Mammary epithelial cell (primary cell): Measurements from ENCODE around the gene EIF3J.

Source experiments
- EZH2 ChIP-seq: IDR thresholded peaks from 2 replicates; pipeline ENCODE4 v1.6.1; 2012; ENCODE audit warnings: low read length, inconsistent platforms, borderline replicate concordance
- TF ChIP-seq, protein P1 (sequence below), 2 donors: IDR thresholded peaks in 1 of 2; conservative IDR thresholded peaks in 1 of 2; 2 replicates each; pipeline ENCODE4 v1.5.1; 2011 to 2012; ENCODE audit warnings: inconsistent platforms in 2 of 2, low read length in 2 of 2, mild to moderate bottlenecking in 2 of 2, control low read depth in 1 of 2, low read depth in 1 of 2; ENCODE audit not compliant: insufficient read depth in 1 of 2; ENCODE audit errors: extremely low read depth in 1 of 2

DNA sequence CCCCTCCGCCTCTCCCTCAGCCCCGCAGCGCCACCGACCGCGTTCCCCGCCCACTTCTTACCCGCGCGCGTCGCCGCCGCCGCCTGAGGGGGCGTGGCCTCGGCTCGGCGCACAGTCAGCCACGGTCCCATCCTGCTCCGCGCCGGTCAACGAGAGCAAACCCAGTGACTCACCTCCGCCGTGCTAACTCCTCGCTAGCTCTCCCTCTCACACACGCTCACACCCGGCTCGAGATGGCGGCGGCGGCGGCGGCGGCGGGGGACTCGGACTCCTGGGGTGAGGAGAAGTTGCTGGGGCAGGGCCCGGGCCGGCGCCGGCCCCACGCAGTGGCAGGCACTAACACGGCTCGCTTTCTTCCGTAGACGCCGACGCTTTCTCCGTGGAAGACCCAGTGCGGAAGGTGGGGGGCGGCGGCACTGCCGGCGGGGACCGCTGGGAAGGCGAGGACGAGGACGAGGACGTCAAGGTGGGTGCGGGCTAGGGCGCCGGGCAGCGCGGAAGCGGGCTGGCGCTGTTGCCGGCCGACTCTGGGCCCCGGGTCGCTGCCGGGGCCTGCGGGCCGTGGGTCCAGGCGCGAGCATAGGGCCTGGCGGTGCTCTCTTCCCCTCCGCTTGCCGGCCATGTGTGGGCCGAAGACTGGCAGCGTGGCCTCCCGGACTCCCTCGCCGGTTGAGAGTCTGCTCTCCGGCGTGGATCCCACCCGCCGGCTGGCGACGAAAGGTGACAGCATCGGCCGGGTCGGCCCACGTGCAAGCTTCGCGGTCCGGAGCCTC, at the start of gene EIF3J:
- TF ChIP-seq, protein P1, sequence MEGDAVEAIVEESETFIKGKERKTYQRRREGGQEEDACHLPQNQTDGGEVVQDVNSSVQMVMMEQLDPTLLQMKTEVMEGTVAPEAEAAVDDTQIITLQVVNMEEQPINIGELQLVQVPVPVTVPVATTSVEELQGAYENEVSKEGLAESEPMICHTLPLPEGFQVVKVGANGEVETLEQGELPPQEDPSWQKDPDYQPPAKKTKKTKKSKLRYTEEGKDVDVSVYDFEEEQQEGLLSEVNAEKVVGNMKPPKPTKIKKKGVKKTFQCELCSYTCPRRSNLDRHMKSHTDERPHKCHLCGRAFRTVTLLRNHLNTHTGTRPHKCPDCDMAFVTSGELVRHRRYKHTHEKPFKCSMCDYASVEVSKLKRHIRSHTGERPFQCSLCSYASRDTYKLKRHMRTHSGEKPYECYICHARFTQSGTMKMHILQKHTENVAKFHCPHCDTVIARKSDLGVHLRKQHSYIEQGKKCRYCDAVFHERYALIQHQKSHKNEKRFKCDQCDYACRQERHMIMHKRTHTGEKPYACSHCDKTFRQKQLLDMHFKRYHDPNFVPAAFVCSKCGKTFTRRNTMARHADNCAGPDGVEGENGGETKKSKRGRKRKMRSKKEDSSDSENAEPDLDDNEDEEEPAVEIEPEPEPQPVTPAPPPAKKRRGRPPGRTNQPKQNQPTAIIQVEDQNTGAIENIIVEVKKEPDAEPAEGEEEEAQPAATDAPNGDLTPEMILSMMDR (conservative IDR thresholded peaks at IDR 0.05 in 1 of 2, IDR thresholded peaks at IDR 0.05 in 1 of 2; ENCODE audit: extremely low read depth in 1 of 2, insufficient read depth in 1 of 2, low read depth in 1 of 2, low read length in 2 of 2), result no peak
- no peak for TF ChIP-seq EZH2
